ENCODE data around the gene SLC3A2.

DNA sequence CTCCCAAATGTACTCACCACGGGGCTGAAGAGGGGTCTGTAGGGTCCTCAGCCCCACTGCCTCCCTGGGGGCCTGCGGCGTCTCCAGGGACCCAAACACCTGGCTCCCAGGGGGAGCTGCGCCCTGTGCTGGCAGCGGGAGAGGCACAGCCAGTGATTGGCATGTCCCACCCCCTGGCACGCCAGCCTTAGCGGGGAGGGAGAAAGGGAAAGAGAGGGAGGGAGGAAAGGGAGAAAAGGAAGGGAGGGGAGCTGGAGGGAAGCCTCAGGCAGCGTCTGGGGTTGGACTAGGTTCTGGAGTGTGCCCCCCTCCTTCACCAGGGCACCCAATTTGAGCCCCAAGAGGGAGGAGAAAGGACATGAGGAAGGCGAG lies 40.5 kb downstream of the SLC3A2 start, which contains the start of gene CHRM1:
- TF ChIP-seq GATA3 (IDR thresholded peaks at IDR 0.05; ENCODE audit: low read depth, low read length) (no peak), GATA2 (IDR thresholded peaks at IDR 0.05; ENCODE audit: low read depth, low read length) (no peak)
